ENCODE data around the gene IKZF1.

IKZF1 gene

DNA sequence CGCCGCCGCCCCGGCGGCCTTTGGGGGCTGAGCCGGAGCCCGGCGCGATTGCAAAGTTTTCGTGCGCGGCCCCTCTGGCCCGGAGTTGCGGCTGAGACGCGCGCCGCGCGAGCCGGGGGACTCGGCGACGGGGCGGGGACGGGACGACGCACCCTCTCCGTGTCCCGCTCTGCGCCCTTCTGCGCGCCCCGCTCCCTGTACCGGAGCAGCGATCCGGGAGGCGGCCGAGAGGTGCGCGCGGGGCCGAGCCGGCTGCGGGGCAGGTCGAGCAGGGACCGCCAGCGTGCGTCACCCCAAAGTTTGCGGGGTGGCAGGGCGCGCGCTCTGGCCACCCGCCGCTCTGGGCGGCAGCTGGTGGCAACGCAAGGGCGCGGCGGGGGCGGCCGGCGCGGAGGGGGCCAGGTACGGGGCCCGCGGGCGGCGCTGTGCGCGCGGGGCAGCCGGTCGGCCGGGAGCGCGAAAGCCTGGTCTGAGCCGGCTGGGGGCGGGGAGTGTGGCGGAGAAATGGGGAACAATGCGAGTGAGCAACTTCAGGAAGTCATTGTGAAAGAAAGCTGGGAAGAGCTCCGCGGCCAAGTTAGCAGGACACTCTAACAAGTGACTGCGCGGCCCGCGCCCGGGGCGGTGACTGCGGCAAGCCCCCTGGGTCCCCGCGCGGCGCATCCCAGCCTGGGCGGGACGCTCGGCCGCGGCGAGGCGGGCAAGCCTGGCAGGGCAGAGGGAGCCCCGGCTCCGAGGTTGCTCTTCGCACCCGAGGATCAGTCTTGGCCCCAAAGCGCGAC, at the start of gene IKZF1:
TSS of gene IKZF1 (plus strand) at position 588 of the 782 bp plus-strand sequence. CDS start 14,346 bp downstream, outside the sequence.
- DNase-seq (ENCODE audit: low read depth, low spot score) = no peak

DNA sequence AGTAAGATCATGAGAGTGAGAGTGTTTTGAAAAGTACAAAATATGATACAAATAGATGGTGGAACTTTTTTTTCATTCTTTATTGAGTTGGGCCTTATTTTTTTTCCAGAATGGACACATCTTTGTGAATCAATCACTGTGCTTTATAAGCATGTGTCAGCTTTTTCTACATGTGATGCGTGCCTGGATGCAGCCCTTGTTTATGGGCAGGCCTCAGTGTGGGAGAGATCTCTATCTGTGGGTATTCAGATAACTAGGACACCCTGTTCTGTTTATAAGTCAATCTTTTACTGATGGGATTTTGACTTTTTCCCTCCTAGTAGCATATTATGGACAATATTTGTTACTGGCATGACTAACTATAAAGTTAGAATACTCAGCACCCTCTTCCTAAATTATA, 42.9 kb upstream of the IKZF1 start:
- DNase-seq (ENCODE audit: low read depth, low spot score) = no peak

GRCh38 chr7:50262446-50262845, 42.1 kb upstream of the IKZF1 start:
- DNase-seq (ENCODE audit: low read depth, low spot score) = no peak

GRCh38 chr7:50262916-50263690, 41.4 kb upstream of the IKZF1 start:
- DNase-seq (ENCODE audit: low read depth, low spot score) = no peak

DNA sequence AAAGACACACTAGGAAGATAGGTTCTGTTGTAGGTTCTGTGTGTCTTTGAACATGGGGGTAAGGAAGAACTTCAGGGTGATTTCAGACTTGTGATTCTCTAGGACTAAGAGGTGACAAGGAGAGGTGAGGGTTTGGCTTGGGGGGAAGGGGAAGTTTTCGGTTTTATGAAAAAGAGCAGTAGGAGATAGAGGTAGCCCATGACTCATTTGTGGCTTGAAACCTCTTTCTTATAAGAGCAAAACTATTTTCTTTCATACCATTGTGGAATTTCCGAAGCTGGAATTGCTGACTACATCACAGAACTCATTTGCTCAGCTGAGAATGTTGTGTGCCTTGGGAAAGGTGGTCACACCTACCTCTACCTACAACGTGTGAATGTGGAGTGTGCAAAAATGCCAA, 39.6 kb upstream of the IKZF1 start:
- no peak for DNase-seq (ENCODE audit: low read depth, low spot score)

DNA sequence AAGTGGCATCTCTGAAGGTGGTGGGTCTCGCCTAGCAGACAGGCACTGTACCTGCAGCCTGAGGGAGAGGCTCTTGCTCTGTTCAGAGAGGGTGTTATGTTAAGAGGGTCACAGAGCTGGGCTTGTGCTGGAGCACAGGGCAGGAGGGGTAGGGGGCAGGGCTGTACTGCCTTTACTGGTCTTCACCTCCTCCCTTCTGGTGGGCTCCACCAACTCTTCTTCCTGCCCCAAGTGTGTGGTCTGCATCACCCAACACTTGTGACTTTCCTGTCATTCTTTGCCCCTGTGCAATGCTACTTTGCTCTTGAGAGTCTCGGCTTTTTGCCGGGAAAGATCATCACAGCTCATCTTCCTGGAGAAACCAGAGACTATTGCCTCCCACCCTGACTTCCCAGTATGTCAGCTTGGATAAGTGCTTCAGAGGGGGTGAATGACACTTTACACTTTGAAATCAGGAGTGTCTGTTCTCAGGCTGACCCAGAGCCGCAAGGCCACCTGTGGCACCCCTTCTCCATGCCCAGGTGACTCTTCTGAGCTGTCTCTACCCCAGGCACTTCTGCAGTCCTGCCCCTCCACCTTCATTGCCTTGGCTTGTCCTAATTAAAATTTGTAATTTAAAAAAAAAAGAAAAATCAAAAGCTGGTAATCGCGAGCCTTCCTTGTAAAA, 38.4 kb upstream of the IKZF1 start:
- DNase-seq (ENCODE audit: low read depth, low spot score) = no peak

DNA sequence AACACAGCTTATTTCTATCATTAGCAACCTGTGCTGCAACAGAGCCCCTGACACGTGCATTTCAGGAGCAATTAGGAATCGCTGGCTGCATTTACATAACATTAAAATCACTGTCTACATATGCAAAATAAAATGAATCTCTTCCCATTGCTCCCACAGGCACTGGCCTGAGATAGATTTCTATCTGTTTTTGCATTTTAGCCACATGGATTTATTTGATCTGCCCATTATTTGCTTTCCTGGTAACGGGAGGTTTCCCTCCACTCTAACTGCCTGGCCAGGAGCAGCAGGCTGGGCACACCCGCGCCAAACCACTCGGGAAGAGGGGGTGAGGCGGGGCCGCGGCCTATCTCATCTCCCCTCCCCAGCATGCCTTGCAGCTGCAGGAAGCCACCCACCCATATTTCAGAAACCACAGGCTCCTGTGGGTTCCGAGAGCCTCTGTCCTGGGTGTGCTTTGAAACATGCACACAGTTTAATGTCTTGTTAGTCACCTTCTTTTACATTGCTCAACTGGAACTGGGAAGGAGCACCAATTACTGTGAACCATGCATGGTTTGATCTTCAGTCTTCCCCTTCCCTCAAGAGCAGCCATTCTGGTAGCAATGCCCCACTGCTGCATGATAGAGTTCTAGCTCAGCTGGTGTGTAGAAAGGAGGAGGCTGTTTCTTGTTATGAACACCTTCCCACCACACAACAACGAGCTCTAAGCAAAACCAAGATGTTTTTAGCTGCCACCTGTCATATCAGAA, 37.7 kb upstream of the IKZF1 start:
- DNase-seq (ENCODE audit: low read depth, low spot score) = peak; percentile 54

DNA sequence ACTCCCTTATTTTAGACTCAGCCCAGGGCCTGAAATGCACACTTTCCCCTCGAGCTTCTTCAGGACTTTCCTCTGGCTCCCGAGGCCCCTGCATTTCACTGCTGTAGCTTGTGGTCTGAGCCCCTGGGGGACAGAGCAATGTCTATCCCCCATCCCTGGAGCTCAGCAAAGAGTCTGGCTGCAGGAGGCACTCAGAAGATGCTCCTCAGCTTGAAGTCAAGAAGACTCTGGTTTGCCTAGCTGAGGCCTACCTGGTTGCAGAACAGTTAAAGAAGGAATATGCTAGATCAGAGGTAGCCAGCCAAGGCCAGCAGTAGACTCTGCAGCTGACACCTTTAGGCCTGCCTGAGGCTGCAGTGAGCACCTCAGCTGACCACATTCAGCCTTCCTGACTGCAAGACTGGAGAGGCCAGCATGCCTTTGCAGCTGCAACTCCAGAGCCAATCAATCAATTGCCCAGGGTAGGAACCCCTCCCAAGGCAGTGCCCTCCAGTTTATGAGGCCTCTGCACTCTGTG, 36.9 kb upstream of the IKZF1 start:
- DNase-seq (ENCODE audit: low read depth, low spot score) = no peak

GRCh38 chr7:50268223-50268622, 36.3 kb upstream of the IKZF1 start:
- DNase-seq (ENCODE audit: low read depth, low spot score) = no peak

- no peak for DNase-seq (ENCODE audit: low read depth, low spot score)
Observed at GRCh38 chr7:50268990-50269389, 35.5 kb upstream of the IKZF1 start.

DNA sequence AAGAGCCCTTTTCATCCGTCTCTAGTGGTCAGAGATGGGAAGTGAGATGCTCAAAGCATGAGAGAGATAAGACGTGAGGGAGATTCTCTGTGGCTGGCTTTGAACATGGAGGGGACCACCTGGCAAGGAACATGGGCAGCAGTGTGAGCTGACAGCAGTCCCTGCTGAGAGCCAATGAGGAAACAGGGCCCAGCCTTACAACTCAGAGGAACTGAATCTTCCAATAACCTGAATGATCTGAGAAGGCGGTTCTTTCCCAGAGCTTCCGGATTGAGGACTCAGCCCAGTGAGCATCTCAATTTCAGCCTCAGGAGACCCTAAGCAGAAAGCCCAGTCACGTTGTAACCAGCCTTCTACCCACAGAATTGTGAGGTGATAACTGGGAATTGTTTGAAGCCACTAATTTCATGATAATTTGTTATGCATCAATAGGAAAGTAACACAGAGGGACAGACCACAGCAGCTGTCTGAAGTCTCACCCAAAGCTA, 33.9 kb upstream of the IKZF1 start:
- no peak for DNase-seq (ENCODE audit: low read depth, low spot score)

DNA sequence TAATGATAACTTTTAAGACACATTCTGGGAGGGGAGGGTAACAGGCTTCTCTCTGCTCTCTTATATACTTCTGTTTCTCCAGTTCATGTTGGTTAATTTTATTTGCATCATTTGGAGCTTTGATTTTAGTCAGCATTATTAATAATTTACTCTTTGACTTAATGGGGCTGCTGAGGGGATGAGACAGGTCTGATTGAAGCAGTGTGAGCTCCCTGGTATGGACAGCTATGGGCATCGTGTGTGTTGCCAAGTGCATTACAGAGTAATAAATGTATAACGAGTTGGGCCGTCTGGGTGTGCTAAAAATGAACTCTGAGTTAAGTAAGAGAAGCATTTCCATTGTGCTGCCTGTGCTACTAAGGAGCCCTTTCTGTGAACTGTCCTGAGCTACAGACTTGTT, 31.7 kb upstream of the IKZF1 start:
- DNase-seq (ENCODE audit: low read depth, low spot score) = no peak

GRCh38 chr7:50273301-50273700, 31.2 kb upstream of the IKZF1 start:
- DNase-seq (ENCODE audit: low read depth, low spot score) = no peak

DNA sequence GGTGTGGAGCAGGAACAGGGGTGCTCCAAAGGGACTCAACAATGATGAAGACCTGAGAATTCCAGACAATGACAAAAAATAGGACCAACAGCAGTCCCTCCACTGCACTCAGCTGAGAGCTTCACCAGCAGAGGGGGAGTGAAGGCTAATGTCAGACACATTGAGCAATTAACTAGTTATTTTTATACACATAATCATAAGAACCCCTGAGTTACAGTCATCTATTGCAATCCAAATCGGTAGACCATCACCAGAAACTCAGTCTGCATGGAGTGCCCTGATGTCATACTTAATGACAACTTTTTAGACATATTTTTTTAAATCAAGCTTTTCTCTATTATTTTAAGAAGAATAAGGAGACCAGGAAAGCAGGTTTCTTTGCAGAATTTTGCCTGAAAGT, 30.6 kb upstream of the IKZF1 start:
- DNase-seq (ENCODE audit: low read depth, low spot score) = no peak

GRCh38 chr7:50274361-50274760, 30.2 kb upstream of the IKZF1 start:
- DNase-seq (ENCODE audit: low read depth, low spot score) = no peak

DNA sequence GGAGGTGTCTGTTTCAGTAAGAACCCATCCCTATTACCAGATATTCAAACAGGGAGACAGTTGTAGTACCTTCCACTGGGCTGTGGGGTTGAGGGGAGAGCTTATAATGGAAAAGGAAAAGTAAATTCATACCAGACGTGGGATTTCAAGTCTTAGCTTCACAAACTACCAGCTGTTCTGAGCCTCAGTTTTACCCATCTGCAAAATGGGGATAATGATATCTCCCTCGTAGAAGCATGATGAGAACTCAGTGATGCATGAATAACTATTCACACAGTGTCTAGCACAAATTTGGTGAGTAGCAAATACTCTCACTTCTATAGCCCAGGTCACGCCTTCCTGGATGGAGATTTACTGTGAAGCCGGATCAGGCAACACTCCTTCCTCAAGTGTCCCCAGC, 29.1 kb upstream of the IKZF1 start:
- no peak for DNase-seq (ENCODE audit: low read depth, low spot score)

DNA sequence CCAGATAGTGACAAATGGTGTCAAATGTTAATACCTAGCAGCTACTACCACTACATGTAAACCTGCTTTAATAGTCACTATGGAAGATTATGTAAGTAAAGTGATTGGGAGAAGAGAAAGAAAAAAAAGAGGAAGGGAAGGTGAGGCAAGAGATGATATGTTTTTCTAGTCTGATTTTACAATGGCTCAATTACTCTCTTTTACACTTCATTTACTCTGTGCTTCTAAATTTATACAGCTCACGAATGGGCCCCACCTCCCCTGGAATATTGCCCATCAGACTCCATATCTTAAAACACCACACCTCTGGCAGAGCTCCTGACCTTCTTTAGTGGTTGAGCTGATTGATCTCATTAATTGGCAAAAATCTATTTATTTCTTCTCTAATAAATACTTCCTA, 28.0 kb upstream of the IKZF1 start:
- no peak for DNase-seq (ENCODE audit: low read depth, low spot score)

- DNase-seq (ENCODE audit: low read depth, low spot score) = no peak
Observed at GRCh38 chr7:50278120-50278519, 26.4 kb upstream of the IKZF1 start.

- no peak for DNase-seq (ENCODE audit: low read depth, low spot score)
Observed at GRCh38 chr7:50281680-50282445, 22.7 kb upstream of the IKZF1 start.

GRCh38 chr7:50282813-50283605, 21.5 kb upstream of the IKZF1 start:
- DNase-seq (ENCODE audit: low read depth, low spot score) = no peak
